HepG2 (cell line): ENCODE measurements around the gene DAZAP1. TPM values are rescaled to one million over a fixed set of nuclear protein-coding genes. Genes with fewer than 3 reads are reported as not detected.

Experiments
- ARID3A ChIP-seq: IDR thresholded peaks from 2 replicates; pipeline ENCODE4 v1.6.1; 2012; ENCODE audit warnings: low read depth, low read length, improper control_type of control experiment
- CENPT ChIP-seq: sonication (generic); formaldehyde crosslinking; IDR thresholded peaks from 2 replicates; pipeline ENCODE4 v1.8.0; 2022; ENCODE audit warnings: low read depth, mild to moderate bottlenecking, moderate library complexity, missing genetic modification reagents
- HNRNPK ChIP-seq: fragments of 200-400 bp; formaldehyde crosslinking; IDR thresholded peaks from 2 replicates; pipeline ENCODE4 v1.6.1; 2018; ENCODE audit warnings: low read length, low read depth, moderate library complexity, mild to moderate bottlenecking; ENCODE audit not compliant: poor library complexity, severe bottlenecking
- KDM4B ChIP-seq: sonication (generic); formaldehyde crosslinking; IDR thresholded peaks from 2 replicates; pipeline ENCODE4 v1.4.0; 2020; ENCODE audit warnings: missing genetic modification reagents
- MED8 ChIP-seq: sonication (generic); formaldehyde crosslinking; IDR thresholded peaks from 2 replicates; pipeline ENCODE4 v1.8.1; 2023; ENCODE audit warnings: mild to moderate bottlenecking, missing genetic modification reagents; ENCODE audit not compliant: insufficient replicate concordance
- PHB2 ChIP-seq: fragments of 450-650 bp; IDR thresholded peaks from 2 replicates; pipeline ENCODE4 v1.6.1; 2018; ENCODE audit not compliant: partially characterized antibody
- RBAK ChIP-seq: sonication (generic); formaldehyde crosslinking; IDR thresholded peaks from 2 replicates; pipeline ENCODE4 v1.5.1; 2020; ENCODE audit warnings: mild to moderate bottlenecking, missing genetic modification reagents
- SP5 ChIP-seq: IDR thresholded peaks from 2 replicates; pipeline ENCODE4 v1.6.1; 2016; ENCODE audit warnings: low read depth, borderline replicate concordance
- STAG1 ChIP-seq: sonication (generic); formaldehyde crosslinking; IDR thresholded peaks from 2 replicates; pipeline ENCODE4 v1.4.0; 2020; ENCODE audit warnings: missing genetic modification reagents
- TP53 ChIP-seq: sonication (generic); formaldehyde crosslinking; conservative IDR thresholded peaks from 2 replicates; pipeline ENCODE4 v1.4.0; 2020; ENCODE audit warnings: missing genetic modification reagents
- ZKSCAN8 ChIP-seq: IDR thresholded peaks from 2 replicates; pipeline ENCODE4 v1.6.1; 2016; ENCODE audit warnings: borderline replicate concordance, missing genetic modification reagents, missing compliant biosample characterization
- ZNF260 ChIP-seq: sonication (generic); formaldehyde crosslinking; IDR thresholded peaks from 2 replicates; pipeline ENCODE4 v1.4.0; 2020; ENCODE audit warnings: missing genetic modification reagents, low read depth, mild to moderate bottlenecking, borderline replicate concordance
- ZNF749 ChIP-seq: sonication (generic); formaldehyde crosslinking; IDR thresholded peaks from 2 replicates; pipeline ENCODE4 v1.8.0; 2022; ENCODE audit warnings: mild to moderate bottlenecking, missing genetic modification reagents, moderate library complexity, borderline replicate concordance
- ZNF780A ChIP-seq: sonication (generic); formaldehyde crosslinking; IDR thresholded peaks from 2 replicates; pipeline ENCODE4 v1.8.0; 2022; ENCODE audit warnings: mild to moderate bottlenecking, missing genetic modification reagents, moderate library complexity
- ZNF781 ChIP-seq: sonication (generic); formaldehyde crosslinking; IDR thresholded peaks from 2 replicates; pipeline ENCODE4 v1.5.1; 2020; ENCODE audit warnings: borderline replicate concordance, mild to moderate bottlenecking, missing genetic modification reagents; ENCODE audit errors: not compliant biosample characterization
- polyA plus RNA-seq, 8 experiments: library from polyadenylated mRNA; depleted of rRNA in 3 of 8; stranded (reverse) in 7 of 8; unstranded in 1 of 8; fragments of >200 nt; fragmentation: Illumina TruSeq in 4 of 8; extraction: Trizol in 4 of 8; gene quantifications; 2 replicates each; pipeline versions ENCODE4 v1.2.1 to v1.2.3, GENCODE V29; 2011 to 2016; ENCODE audit warnings: low read depth in 4 of 8, missing spikeins in 1 of 8, mixed read lengths in 1 of 8; ENCODE audit not compliant: insufficient read depth in 1 of 8
- total RNA-seq, 5 experiments: library from RNA; depleted of rRNA; stranded (reverse); fragments of >200 nt; fragmentation: Illumina TruSeq; extraction: Trizol; gene quantifications; 2 replicates each; pipeline ENCODE4 v1.2.3, GENCODE V29; 2016; ENCODE audit warnings: low read depth in 1 of 5
- TF ChIP-seq, protein P1 (sequence below): sonication (generic); formaldehyde crosslinking; IDR thresholded peaks from 2 replicates; pipeline ENCODE4 v1.8.0; 2023; ENCODE audit warnings: mild to moderate bottlenecking, missing genetic modification reagents
- TF ChIP-seq, protein P2 (sequence below): sonication (generic); formaldehyde crosslinking; IDR thresholded peaks from 2 replicates; pipeline ENCODE4 v1.9.0; 2022; ENCODE audit warnings: missing genetic modification reagents, mild to moderate bottlenecking, borderline replicate concordance
- TF ChIP-seq, protein P3 (sequence below): sonication (generic); formaldehyde crosslinking; IDR thresholded peaks from 2 replicates; pipeline ENCODE4 v1.9.0; 2021; ENCODE audit warnings: missing genetic modification reagents, borderline replicate concordance
- TF ChIP-seq, protein P4 (sequence below): sonication (generic); formaldehyde crosslinking; IDR thresholded peaks from 2 replicates; pipeline ENCODE4 v1.5.0; 2020; ENCODE audit warnings: mild to moderate bottlenecking, missing genetic modification reagents

The DAZAP1 gene
- total and polyA plus RNA-seq, 2 of the 13 experiments (the other 11 are each of a cell fraction or from before 2014, with no cell fraction given) = 63.3 to 79.2 TPM

- no peak for TF ChIP-seq ZNF781 (CRISPR knock-in tag)
- TF ChIP-seq ZKSCAN8 (CRISPR knock-in tag) = no peak
- no peak for TF ChIP-seq HNRNPK
- no peak for TF ChIP-seq PHB2
- no peak for TF ChIP-seq ZNF260 (CRISPR knock-in tag)
- TF ChIP-seq CENPT (CRISPR knock-in tag) = peak; percentile 80; the same call in 1 of the 2 replicates
- no peak for TF ChIP-seq SP5 (CRISPR knock-in tag)
- TF ChIP-seq, protein P1, sequence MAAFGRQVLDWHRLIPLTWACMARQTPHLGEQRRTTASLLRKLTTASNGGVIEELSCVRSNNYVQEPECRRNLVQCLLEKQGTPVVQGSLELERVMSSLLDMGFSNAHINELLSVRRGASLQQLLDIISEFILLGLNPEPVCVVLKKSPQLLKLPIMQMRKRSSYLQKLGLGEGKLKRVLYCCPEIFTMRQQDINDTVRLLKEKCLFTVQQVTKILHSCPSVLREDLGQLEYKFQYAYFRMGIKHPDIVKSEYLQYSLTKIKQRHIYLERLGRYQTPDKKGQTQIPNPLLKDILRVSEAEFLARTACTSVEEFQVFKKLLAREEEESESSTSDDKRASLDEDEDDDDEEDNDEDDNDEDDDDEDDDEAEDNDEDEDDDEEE (CRISPR knock-in tag) = no peak
- TF ChIP-seq, protein P2, sequence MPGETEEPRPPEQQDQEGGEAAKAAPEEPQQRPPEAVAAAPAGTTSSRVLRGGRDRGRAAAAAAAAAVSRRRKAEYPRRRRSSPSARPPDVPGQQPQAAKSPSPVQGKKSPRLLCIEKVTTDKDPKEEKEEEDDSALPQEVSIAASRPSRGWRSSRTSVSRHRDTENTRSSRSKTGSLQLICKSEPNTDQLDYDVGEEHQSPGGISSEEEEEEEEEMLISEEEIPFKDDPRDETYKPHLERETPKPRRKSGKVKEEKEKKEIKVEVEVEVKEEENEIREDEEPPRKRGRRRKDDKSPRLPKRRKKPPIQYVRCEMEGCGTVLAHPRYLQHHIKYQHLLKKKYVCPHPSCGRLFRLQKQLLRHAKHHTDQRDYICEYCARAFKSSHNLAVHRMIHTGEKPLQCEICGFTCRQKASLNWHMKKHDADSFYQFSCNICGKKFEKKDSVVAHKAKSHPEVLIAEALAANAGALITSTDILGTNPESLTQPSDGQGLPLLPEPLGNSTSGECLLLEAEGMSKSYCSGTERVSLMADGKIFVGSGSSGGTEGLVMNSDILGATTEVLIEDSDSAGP = no peak
- no peak for TF ChIP-seq ARID3A
- no peak for TF ChIP-seq STAG1 (CRISPR knock-in tag)
- TF ChIP-seq, protein P3, sequence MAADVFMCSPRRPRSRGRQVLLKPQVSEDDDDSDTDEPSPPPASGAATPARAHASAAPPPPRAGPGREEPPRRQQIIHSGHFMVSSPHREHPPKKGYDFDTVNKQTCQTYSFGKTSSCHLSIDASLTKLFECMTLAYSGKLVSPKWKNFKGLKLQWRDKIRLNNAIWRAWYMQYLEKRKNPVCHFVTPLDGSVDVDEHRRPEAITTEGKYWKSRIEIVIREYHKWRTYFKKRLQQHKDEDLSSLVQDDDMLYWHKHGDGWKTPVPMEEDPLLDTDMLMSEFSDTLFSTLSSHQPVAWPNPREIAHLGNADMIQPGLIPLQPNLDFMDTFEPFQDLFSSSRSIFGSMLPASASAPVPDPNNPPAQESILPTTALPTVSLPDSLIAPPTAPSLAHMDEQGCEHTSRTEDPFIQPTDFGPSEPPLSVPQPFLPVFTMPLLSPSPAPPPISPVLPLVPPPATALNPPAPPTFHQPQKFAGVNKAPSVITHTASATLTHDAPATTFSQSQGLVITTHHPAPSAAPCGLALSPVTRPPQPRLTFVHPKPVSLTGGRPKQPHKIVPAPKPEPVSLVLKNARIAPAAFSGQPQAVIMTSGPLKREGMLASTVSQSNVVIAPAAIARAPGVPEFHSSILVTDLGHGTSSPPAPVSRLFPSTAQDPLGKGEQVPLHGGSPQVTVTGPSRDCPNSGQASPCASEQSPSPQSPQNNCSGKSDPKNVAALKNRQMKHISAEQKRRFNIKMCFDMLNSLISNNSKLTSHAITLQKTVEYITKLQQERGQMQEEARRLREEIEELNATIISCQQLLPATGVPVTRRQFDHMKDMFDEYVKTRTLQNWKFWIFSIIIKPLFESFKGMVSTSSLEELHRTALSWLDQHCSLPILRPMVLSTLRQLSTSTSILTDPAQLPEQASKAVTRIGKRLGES (CRISPR knock-in tag) = no peak
- no peak for TF ChIP-seq ZNF780A (CRISPR knock-in tag)
- 0 out of 2 replicates have a peak, but pooled peaks have one; percentile 52 for TF ChIP-seq ZNF749 (CRISPR knock-in tag)
- no peak for TF ChIP-seq KDM4B
- TF ChIP-seq RBAK (CRISPR knock-in tag) = no peak
- TF ChIP-seq, protein P4, sequence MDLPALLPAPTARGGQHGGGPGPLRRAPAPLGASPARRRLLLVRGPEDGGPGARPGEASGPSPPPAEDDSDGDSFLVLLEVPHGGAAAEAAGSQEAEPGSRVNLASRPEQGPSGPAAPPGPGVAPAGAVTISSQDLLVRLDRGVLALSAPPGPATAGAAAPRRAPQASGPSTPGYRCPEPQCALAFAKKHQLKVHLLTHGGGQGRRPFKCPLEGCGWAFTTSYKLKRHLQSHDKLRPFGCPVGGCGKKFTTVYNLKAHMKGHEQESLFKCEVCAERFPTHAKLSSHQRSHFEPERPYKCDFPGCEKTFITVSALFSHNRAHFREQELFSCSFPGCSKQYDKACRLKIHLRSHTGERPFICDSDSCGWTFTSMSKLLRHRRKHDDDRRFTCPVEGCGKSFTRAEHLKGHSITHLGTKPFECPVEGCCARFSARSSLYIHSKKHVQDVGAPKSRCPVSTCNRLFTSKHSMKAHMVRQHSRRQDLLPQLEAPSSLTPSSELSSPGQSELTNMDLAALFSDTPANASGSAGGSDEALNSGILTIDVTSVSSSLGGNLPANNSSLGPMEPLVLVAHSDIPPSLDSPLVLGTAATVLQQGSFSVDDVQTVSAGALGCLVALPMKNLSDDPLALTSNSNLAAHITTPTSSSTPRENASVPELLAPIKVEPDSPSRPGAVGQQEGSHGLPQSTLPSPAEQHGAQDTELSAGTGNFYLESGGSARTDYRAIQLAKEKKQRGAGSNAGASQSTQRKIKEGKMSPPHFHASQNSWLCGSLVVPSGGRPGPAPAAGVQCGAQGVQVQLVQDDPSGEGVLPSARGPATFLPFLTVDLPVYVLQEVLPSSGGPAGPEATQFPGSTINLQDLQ (CRISPR knock-in tag) = no peak
- TF ChIP-seq TP53 (CRISPR knock-in tag) = no peak
- TF ChIP-seq MED8 = no peak
Observed at GRCh38 chr19:1457031-1457739, 49.8 kb downstream of the DAZAP1 start (continued).
